ENCODE measurements around the gene NBPF3. TPM values are rescaled to one million over a fixed set of nuclear protein-coding genes. Genes with fewer than 3 reads are reported as not detected.

NBPF3 gene
- total RNA-seq, 2 experiments from 2014 or later = 5.0 to 6.1 TPM

DNA sequence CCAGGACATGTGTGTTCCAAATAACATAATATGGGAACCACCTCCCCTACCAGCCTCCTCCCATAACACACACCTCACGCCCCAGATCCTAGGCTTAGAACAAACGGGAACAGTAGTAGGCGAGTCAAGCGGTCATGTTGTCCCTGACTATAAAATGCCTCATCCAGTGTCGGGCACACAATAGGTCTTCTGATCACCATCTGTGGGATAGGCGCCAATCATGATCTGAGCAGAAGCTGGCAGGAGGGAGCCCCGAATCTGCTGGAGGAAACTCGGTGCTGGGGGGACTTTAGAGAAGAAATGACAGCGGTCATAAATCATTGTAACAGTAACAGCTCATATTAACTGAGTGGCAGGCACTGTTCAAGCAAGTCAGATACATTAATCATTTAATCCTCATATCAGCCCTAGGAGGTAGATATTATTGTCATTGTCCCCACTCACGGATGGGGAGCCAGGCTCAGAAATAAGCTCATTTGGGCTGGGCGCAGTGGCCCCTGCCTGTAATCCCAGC, 82.6 kb downstream of the NBPF3 start:
- no peak overlapping the region for H3K4me3 Mint-ChIP-seq
- H3K27me3 Mint-ChIP-seq = no peaks in the 10 kb centered on the region
- ChIA-PET POLR2A (no interaction called here), CTCF (no interaction called here)
- H3K9me3 Mint-ChIP-seq = no peaks in the 10 kb centered on the region
- H3K27ac Mint-ChIP-seq = no peak overlapping the region
- H3K4me1 Mint-ChIP-seq = no peaks in the 10 kb centered on the region
- H3K36me3 Mint-ChIP-seq (ENCODE audit: low read depth) = no peaks in the 10 kb centered on the region
- no peak for DNase-seq

DNA sequence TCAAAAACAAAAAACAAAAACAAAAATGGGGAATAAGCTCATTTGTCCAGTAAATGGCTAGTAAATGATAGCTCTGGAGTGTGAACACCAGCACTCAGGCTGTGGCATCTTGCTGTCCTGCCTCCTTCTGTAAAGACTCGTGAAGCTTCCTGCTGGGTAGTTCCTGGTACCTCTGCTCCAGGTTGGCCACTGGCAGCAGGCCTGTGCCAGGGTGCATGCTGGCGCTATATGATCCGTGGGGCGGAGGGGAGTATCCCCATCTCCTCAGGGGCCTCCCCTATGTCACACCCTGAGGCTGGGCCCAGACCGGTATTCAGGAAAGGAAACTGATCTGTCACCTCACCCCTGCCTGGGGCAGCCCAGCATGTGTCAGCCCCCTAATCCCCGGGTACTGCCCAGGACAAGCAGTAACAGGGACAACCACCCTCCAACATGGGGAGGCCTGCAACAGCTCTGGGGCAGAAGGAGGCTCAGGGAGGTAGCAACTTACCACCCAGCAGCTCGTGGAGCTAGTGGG, 83.4 kb downstream of the NBPF3 start:
- no peak for DNase-seq
- no peaks in the 10 kb centered on the region for H3K36me3 Mint-ChIP-seq (ENCODE audit: low read depth)
- ChIA-PET POLR2A (no interaction called here), CTCF (interaction anchor here (0.7 kb wide), 1 partner anchor 12 kb away, joined by 3 read pairs; no protein-coding TSS in a partner anchor)
- H3K9me3 Mint-ChIP-seq = no peaks in the 10 kb centered on the region
- H3K4me3 Mint-ChIP-seq = no peak overlapping the region
- no peaks in the 10 kb centered on the region for H3K27me3 Mint-ChIP-seq
- H3K27ac Mint-ChIP-seq = no peak overlapping the region
- no peaks in the 10 kb centered on the region for H3K4me1 Mint-ChIP-seq

DNA sequence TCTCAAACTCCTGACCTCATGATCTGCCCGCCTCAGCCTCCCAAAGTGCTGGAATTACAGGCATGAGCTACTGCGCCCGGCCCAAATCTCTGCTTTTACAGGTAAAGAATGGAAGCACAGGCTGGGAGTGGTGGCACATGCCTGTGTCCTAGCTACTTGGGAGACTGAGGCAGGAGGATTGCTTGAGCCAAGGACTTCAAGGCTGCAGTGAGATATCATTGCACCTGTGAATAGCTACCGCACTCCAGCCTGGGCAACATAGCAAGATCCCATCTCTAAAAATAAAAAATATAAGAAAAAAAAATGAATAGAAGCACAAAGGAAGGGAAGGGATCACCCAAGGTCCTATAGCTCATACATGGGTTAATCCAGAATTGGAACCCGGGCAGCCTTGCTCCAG, 84.3 kb downstream of the NBPF3 start:
- Mint-ChIP-seq H3K4me1 (no peaks in the 10 kb centered on the region), H3K4me3 (no peak overlapping the region), H3K27me3 (no peaks in the 10 kb centered on the region), H3K27ac (no peak overlapping the region), H3K36me3 (ENCODE audit: low read depth) (no peaks in the 10 kb centered on the region), H3K9me3 (no peaks in the 10 kb centered on the region)
- DNase-seq = no peak
- ChIA-PET POLR2A (no interaction called here), CTCF (no interaction called here)

DNA sequence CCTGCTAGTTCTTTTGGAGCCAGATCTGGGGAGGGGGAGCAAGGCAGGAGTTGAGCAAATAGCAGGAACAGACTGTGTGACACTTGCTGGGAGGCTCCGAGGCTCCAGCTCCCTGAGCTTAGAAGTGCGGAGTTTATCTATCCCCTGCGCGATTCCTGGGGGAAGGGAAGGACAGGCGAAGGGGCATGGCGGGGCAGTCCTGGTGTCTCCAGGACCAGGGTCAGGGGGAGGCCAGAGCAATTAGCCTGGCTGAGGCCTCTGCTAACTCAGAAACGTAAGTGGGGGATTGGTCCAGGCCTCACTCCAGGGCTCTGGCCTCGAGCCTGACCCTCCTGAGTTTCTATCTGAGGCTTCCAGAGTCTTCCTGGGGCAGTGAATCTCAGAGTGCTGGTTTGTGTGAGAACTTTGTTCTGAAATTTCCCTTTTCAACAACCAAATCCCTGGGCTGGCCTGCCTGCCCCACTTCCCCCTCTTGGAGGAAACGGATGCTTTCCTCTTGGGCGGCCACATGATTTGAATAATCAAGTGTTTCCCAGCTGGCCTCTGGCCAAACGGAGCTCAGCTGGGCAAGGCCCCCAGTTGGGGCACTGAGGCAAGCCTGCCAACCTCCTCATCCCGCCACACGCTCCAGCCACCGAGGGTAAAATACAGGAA, 84.9 kb downstream of the NBPF3 start:
- peaks cover 2% of the 10 kb centered on the region for H3K27me3 Mint-ChIP-seq
- no peaks in the 10 kb centered on the region for H3K4me1 Mint-ChIP-seq
- no peaks in the 10 kb centered on the region for H3K9me3 Mint-ChIP-seq
- CTCF ChIA-PET = no interaction called here
- POLR2A ChIA-PET = no interaction called here
- no peak for DNase-seq
- no peaks in the 10 kb centered on the region for H3K36me3 Mint-ChIP-seq (ENCODE audit: low read depth)
- no peak overlapping the region for H3K4me3 Mint-ChIP-seq
- no peak overlapping the region for H3K27ac Mint-ChIP-seq

- ChIA-PET POLR2A (no interaction called here), CTCF (no interaction called here)
- Mint-ChIP-seq H3K4me3 (no peak overlapping the region), H3K4me1 (no peaks in the 10 kb centered on the region), H3K9me3 (no peaks in the 10 kb centered on the region), H3K27ac (no peak overlapping the region), H3K36me3 (ENCODE audit: low read depth) (no peaks in the 10 kb centered on the region), H3K27me3 (peaks cover 6% of the 10 kb centered on the region)
- DNase-seq = no peak
Measured at GRCh38 chr1:21525340-21525717, 85.4 kb downstream of the NBPF3 start.

DNA sequence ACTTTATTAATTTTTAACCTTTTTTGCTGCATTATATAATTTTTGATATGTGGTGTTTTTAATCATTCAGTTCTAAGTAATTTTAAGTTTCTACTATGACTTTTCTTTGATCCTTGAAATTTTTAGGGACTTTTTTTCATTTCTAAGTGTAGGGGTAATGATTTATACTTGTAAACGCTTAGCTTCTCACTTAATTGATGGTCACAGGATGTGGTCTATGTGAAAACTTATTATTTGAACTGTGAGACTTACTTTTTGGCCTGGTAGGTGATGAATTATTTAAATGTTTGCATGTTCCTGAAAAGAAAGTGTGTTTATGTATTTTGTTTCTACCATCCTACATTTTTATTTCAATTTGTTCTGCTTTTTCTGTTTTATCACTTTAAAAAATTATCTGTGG, 86.5 kb downstream of the NBPF3 start:
- no peaks in the 10 kb centered on the region for H3K9me3 Mint-ChIP-seq
- CTCF ChIA-PET = no interaction called here
- no peak overlapping the region for H3K4me3 Mint-ChIP-seq
- DNase-seq = no peak
- no peaks in the 10 kb centered on the region for H3K36me3 Mint-ChIP-seq (ENCODE audit: low read depth)
- no peak overlapping the region for H3K27ac Mint-ChIP-seq
- peaks cover 9% of the 10 kb centered on the region for H3K27me3 Mint-ChIP-seq
- H3K4me1 Mint-ChIP-seq = no peaks in the 10 kb centered on the region
- POLR2A ChIA-PET = no interaction called here

GRCh38 chr1:21530368-21531016, 90.6 kb downstream of the NBPF3 start:
- ChIA-PET POLR2A (interaction anchor here (0.7 kb wide), 1 partner anchor 1349 kb away, joined by 4 read pairs; no protein-coding TSS in a partner anchor), CTCF (no interaction called here)
- peaks cover 17% of the 10 kb centered on the region for H3K27me3 Mint-ChIP-seq
- H3K36me3 Mint-ChIP-seq (ENCODE audit: low read depth) = no peaks in the 10 kb centered on the region
- DNase-seq = no peak
- no peaks in the 10 kb centered on the region for H3K9me3 Mint-ChIP-seq
- H3K4me1 Mint-ChIP-seq = no peaks in the 10 kb centered on the region
- no peak overlapping the region for H3K4me3 Mint-ChIP-seq
- H3K27ac Mint-ChIP-seq = no peak overlapping the region

DNA sequence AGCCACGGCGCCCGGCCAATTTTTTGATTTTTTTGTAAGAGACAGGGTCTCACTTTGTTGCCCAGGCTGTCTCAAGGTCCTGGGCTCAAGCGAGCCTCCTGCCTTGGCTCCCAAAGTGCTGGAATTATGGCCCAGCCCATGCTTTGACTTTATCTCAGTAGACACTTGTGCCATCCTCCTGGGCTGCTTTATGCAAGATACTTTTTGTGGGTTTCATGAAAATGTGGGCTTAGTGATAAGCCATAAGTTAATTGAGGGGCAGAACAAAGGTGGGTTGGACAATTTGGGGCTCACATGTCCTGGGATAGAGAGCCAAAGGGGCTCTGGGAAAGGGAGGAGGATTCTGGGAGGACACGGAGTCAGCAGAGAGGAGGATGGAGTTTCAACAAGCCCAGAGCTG, 91.3 kb downstream of the NBPF3 start:
- POLR2A ChIA-PET = interaction anchor here (0.7 kb wide), 1 partner anchor 1349 kb away, joined by 4 read pairs; no protein-coding TSS in a partner anchor
- CTCF ChIA-PET = no interaction called here

GRCh38 chr1:21532496-21532895, 92.6 kb downstream of the NBPF3 start:
- Mint-ChIP-seq H3K4me1 (no peaks in the 10 kb centered on the region), H3K27ac (no peak overlapping the region), H3K36me3 (ENCODE audit: low read depth) (no peaks in the 10 kb centered on the region), H3K27me3 (peaks cover 19% of the 10 kb centered on the region), H3K9me3 (no peaks in the 10 kb centered on the region), H3K4me3 (no peak overlapping the region)
- DNase-seq = no peak
- ChIA-PET POLR2A (no interaction called here), CTCF (interaction anchor here (0.6 to 1.2 kb wide), 2 partner anchors 42 to 301 kb away, joined by 3 read pairs; no protein-coding TSS in a partner anchor)

More for the DNA sequence above, 91.3 kb downstream of the NBPF3 start:
- no peak overlapping the region for H3K27ac Mint-ChIP-seq
- no peaks in the 10 kb centered on the region for H3K36me3 Mint-ChIP-seq (ENCODE audit: low read depth)
- no peak overlapping the region for H3K4me3 Mint-ChIP-seq
- no peaks in the 10 kb centered on the region for H3K4me1 Mint-ChIP-seq
- peaks cover 19% of the 10 kb centered on the region for H3K27me3 Mint-ChIP-seq
- no peak for DNase-seq
- no peaks in the 10 kb centered on the region for H3K9me3 Mint-ChIP-seq

GRCh38 chr1:21532992-21533534, 93.1 kb downstream of the NBPF3 start:
- no peak overlapping the region for H3K4me3 Mint-ChIP-seq
- CTCF ChIA-PET = interaction anchor here (0.6 to 1.2 kb wide), 3 partner anchors 43 to 302 kb away, joined by 3 read pairs; no protein-coding TSS in a partner anchor
- no peaks in the 10 kb centered on the region for H3K9me3 Mint-ChIP-seq
- DNase-seq = no peak
- H3K27me3 Mint-ChIP-seq = peaks cover 24% of the 10 kb centered on the region
- H3K36me3 Mint-ChIP-seq (ENCODE audit: low read depth) = no peaks in the 10 kb centered on the region
- no peaks in the 10 kb centered on the region for H3K4me1 Mint-ChIP-seq
- H3K27ac Mint-ChIP-seq = no peak overlapping the region
- POLR2A ChIA-PET = no interaction called here

DNA sequence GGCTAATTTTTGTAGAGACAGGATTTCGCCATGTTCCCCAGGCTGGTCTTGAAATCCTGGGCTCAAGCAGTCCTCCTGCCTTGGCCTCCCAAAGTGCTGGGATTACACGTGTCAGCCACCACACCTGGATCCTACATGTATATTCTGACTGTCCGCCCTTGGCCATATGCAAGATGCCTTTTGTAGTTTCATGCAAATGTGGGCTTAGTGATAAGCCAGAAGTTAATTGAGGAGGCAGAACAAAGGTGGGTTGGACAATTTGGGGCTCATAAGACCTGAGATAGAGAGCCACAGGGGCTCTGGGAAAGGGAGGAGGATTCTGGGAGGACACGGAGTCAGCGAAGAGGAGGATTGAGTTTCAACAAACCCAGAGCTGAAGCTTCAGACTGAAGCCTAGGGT, 94.2 kb downstream of the NBPF3 start:
- Mint-ChIP-seq H3K9me3 (no peaks in the 10 kb centered on the region), H3K4me1 (no peaks in the 10 kb centered on the region), H3K27ac (no peak overlapping the region), H3K27me3 (peaks cover 33% of the 10 kb centered on the region), H3K36me3 (ENCODE audit: low read depth) (no peaks in the 10 kb centered on the region), H3K4me3 (no peak overlapping the region)
- POLR2A ChIA-PET = no interaction called here
- CTCF ChIA-PET = interaction anchor here (0.6 kb wide), 1 partner anchor 13 kb away, joined by 3 read pairs; no protein-coding TSS in a partner anchor
- DNase-seq = no peak

Measured in activated CD4-positive, alpha-beta memory T cell treated with anti-CD3 and anti-CD28 coated beads, Interleukin-2, amount 10 ng/mL, durations not matched to agents 7 days and 5 days (primary cell).